Common myeloid progenitor, CD34-positive (primary cell): Measurements from ENCODE around the gene HYAL3.

Experiments used
- CTCF ChIA-PET: fragments of 350-600 bp; sonication (Branson Sonifier 250); formaldehyde crosslinking; loops from one replicate; lab custom pipeline; 2021; ENCODE audit warnings: antibody characterized with exemption; lab: Charles Lee
- POLR2A ChIA-PET: fragments of 350-600 bp; sonication (Branson Sonifier 250); formaldehyde crosslinking; loops from one replicate; lab custom pipeline; 2021; ENCODE audit warnings: antibody characterized with exemption; lab: Charles Lee
- DNase-seq, 3 donors: peaks; one replicate each; pipeline versions ENCODE4 v3.0.0 to v3.0.0-alpha.2; 2013
- H3K27ac ChIP-seq, 2 experiments: 1 replicate in 1 of 2; 2 replicates in 1 of 2; pipeline ENCODE4 v1.7.0; 2013; ENCODE audit warnings: inconsistent platforms in 2 of 2, low read length in 2 of 2, mild to moderate bottlenecking in 2 of 2, low read depth in 1 of 2, moderate library complexity in 1 of 2; ENCODE audit not compliant: severe bottlenecking in 2 of 2, insufficient read depth in 1 of 2, poor library complexity in 1 of 2
- H3K27me3 ChIP-seq, 5 experiments: replicated peaks in 2 of 5; 1 replicate in 3 of 5; 2 replicates in 2 of 5; pipeline versions ENCODE4 v1.6.1 to v1.7.0; 2013; ENCODE audit warnings: low read length in 4 of 5, mild to moderate bottlenecking in 2 of 5, moderate library complexity in 2 of 5, inconsistent platforms in 1 of 5; ENCODE audit not compliant: insufficient read depth in 5 of 5, control insufficient read depth in 4 of 5
- H3K36me3 ChIP-seq, 4 experiments: 1 replicate in 2 of 4; 2 replicates in 2 of 4; pipeline versions ENCODE4 v1.6.1 to v1.7.0; 2013; ENCODE audit warnings: low read length in 3 of 4, control low read depth in 1 of 4, mild to moderate bottlenecking in 1 of 4; ENCODE audit not compliant: control insufficient read depth in 4 of 4, insufficient read depth in 4 of 4
- H3K4me1 ChIP-seq, 4 experiments: 1 replicate in 3 of 4; 2 replicates in 1 of 4; pipeline versions ENCODE4 v1.6.1 to v1.7.1; 2013; ENCODE audit warnings: low read length in 3 of 4, mild to moderate bottlenecking in 3 of 4, control low read depth in 1 of 4, inconsistent platforms in 1 of 4, moderate library complexity in 1 of 4; ENCODE audit not compliant: control insufficient read depth in 4 of 4, insufficient read depth in 4 of 4; ENCODE audit errors: control extremely low read depth in 1 of 4
- H3K4me3 ChIP-seq, 7 experiments: 1 replicate in 4 of 7; 2 replicates in 3 of 7; pipeline versions ENCODE4 v1.5.1 to v1.7.0; 2013; ENCODE audit warnings: mild to moderate bottlenecking in 7 of 7, low read length in 6 of 7, moderate library complexity in 6 of 7, inconsistent platforms in 2 of 7, low read depth in 2 of 7, control low read depth in 1 of 7; ENCODE audit not compliant: insufficient read depth in 4 of 7, control insufficient read depth in 1 of 7; ENCODE audit errors: extremely low read depth in 1 of 7
- H3K9me3 ChIP-seq, 5 experiments: 1 replicate in 4 of 5; 2 replicates in 1 of 5; pipeline versions ENCODE4 v1.6.1 to v1.7.1; 2013; ENCODE audit warnings: low read length in 4 of 5, mild to moderate bottlenecking in 2 of 5, inconsistent platforms in 1 of 5, low read depth in 1 of 5, moderate library complexity in 1 of 5; ENCODE audit not compliant: control insufficient read depth in 4 of 5, insufficient read depth in 2 of 5; ENCODE audit errors: control extremely low read depth in 1 of 5
- WGBS: methylation state at CpG from one replicate; pipeline ENCODE4 v1.1.5; 2013; ENCODE audit not compliant: insufficient coverage; 5-methylcytosine and 5-hydroxymethylcytosine counted together

The HYAL3 gene

GRCh38 chr3:50300681-50301254 is 1.6 kb upstream of the HYAL3 start:
- H3K9me3 ChIP-seq: no peaks in the 10 kb centered on the region
- H3K4me1 ChIP-seq: peaks cover 7 to 34% (median 31%) of the 10 kb centered on the region in 4 experiments
- H3K4me3 ChIP-seq: peak overlapping the region in 1 of 7 experiments; percentile 69
- H3K27me3 ChIP-seq: no peaks in the 10 kb centered on the region
- peaks cover 0 to 18% (median 9%) of the 10 kb centered on the region in 4 experiments for H3K36me3 ChIP-seq
- WGBS: 83% methylated on average over 2 of the region's 6 CpGs
- no peak for DNase-seq
- ChIA-PET POLR2A (no interaction called here), CTCF (interaction anchor here (0.6 to 5.3 kb wide), 3 partner anchors 14 to 23 kb away, joined by 4 to 46 read pairs (median 5); partner anchors contain the start of gene HYAL2)
- H3K27ac ChIP-seq: peak overlapping the region in 1 of 2 experiments; percentile 86

GRCh38 chr3:50299929-50300680 is 900 bp upstream of the HYAL3 start:
- H3K4me1 ChIP-seq: peaks cover 7 to 34% (median 31%) of the 10 kb centered on the region in 4 experiments
- H3K27me3 ChIP-seq: no peaks in the 10 kb centered on the region
- no peaks in the 10 kb centered on the region for H3K9me3 ChIP-seq
- POLR2A ChIA-PET: interaction anchor here (0.7 to 1.0 kb wide), 2 partner anchors 15 to 28 kb away, joined by 3 to 4 read pairs; partner anchors contain the start of gene TUSC2
- DNase-seq: peak; percentile 49 to 85 (median 83)
- H3K36me3 ChIP-seq: peaks cover 0 to 18% (median 9%) of the 10 kb centered on the region in 4 experiments
- CTCF ChIA-PET: interaction anchor here (0.6 to 5.5 kb wide), 11 partner anchors 12 to 462 kb away, joined by 3 to 46 read pairs (median 4); partner anchors contain the start of genes HYAL2, LSMEM2, SEMA3B and TUSC2
- peak overlapping the region; percentile 66 to 86 for H3K27ac ChIP-seq
- H3K4me3 ChIP-seq: peak overlapping the region; percentile 31 to 74 (median 69)
- WGBS: 45% methylated on average over 10 of the region's 12 CpGs

- peak overlapping the region; percentile 66 to 86 for H3K27ac ChIP-seq
- peaks cover 0 to 19% (median 9%) of the 10 kb centered on the region in 4 experiments for H3K36me3 ChIP-seq
- 1% methylated on average over 12 of the region's 12 CpGs for WGBS
- peaks cover 7 to 34% (median 31%) of the 10 kb centered on the region in 4 experiments for H3K4me1 ChIP-seq
- no peaks in the 10 kb centered on the region for H3K9me3 ChIP-seq
- peak overlapping the region; percentile 31 to 74 (median 69) for H3K4me3 ChIP-seq
- POLR2A ChIA-PET: interaction anchor here (0.6 to 1.0 kb wide), 3 partner anchors 16 to 33 kb away, joined by 3 to 4 read pairs (median 4); partner anchors contain the start of gene TUSC2
- CTCF ChIA-PET: interaction anchor here (0.7 to 5.5 kb wide), 11 partner anchors 10 to 462 kb away, joined by 3 to 46 read pairs (median 3); partner anchors contain the start of genes HYAL2, LSMEM2, SEMA3B and TUSC2
- no peak for DNase-seq
- no peaks in the 10 kb centered on the region for H3K27me3 ChIP-seq
Observed at GRCh38 chr3:50299638-50299928, 378 bp upstream of the HYAL3 start.

- 14% methylated on average over 8 of the region's 9 CpGs for WGBS
- H3K9me3 ChIP-seq: no peaks in the 10 kb centered on the region
- peaks cover 7 to 34% (median 32%) of the 10 kb centered on the region in 4 experiments for H3K4me1 ChIP-seq
- H3K4me3 ChIP-seq: peak overlapping the region; percentile 59 to 98 (median 80)
- CTCF ChIA-PET: interaction anchor here (0.8 to 5.5 kb wide), 13 partner anchors 10 to 82 kb away, joined by 3 to 46 read pairs (median 3); partner anchors contain the start of gene HYAL2
- peak overlapping the region; percentile 66 to 86 for H3K27ac ChIP-seq
- POLR2A ChIA-PET: interaction anchor here (1.1 to 1.4 kb wide), 2 partner anchors 30 to 39 kb away, joined by 3 to 5 read pairs; partner anchors contain the start of gene TUSC2
- peaks cover 0 to 22% (median 9%) of the 10 kb centered on the region in 4 experiments for H3K36me3 ChIP-seq
- H3K27me3 ChIP-seq: no peaks in the 10 kb centered on the region
- DNase-seq: peak in 1 of 3 donors; percentile 43
Observed at GRCh38 chr3:50297896-50298725, 1.1 kb downstream of the HYAL3 start.

- H3K27me3 ChIP-seq: no peaks in the 10 kb centered on the region
- peak overlapping the region in 2 of 7 experiments; percentile 83 to 98 for H3K4me3 ChIP-seq
- CTCF ChIA-PET: interaction anchor here (0.6 to 5.5 kb wide), 9 partner anchors 9 to 72 kb away, joined by 3 to 46 read pairs (median 4); partner anchors contain the start of gene HYAL2
- DNase-seq: no peak
- 100% methylated on average over 2 of the region's 2 CpGs for WGBS
- POLR2A ChIA-PET: interaction anchor here (0.7 kb wide), 1 partner anchor 93 kb away, joined by 3 read pairs; no protein-coding TSS in a partner anchor
- H3K36me3 ChIP-seq: peaks cover 0 to 22% (median 9%) of the 10 kb centered on the region in 4 experiments
- peak overlapping the region in 1 of 2 experiments; percentile 86 for H3K27ac ChIP-seq
- peaks cover 7 to 39% (median 39%) of the 10 kb centered on the region in 4 experiments for H3K4me1 ChIP-seq
- no peaks in the 10 kb centered on the region for H3K9me3 ChIP-seq
Observed at GRCh38 chr3:50297384-50297775, 1.8 kb downstream of the HYAL3 start.

GRCh38 chr3:50296721-50297383 is 2.4 kb downstream of the HYAL3 start:
- 99% methylated on average over 17 of the region's 18 CpGs for WGBS

More at GRCh38 chr3:50296721-50297383, 2.4 kb downstream of the HYAL3 start:
- Histone ChIP-seq H3K27ac (no peak overlapping the region), H3K36me3 (peaks cover 0 to 22% (median 9%) of the 10 kb centered on the region in 4 experiments), H3K27me3 (no peaks in the 10 kb centered on the region), H3K4me3 (no peak overlapping the region), H3K9me3 (no peaks in the 10 kb centered on the region), H3K4me1 (peaks cover 7 to 40% (median 39%) of the 10 kb centered on the region in 4 experiments)
- no peak for DNase-seq
- CTCF ChIA-PET: interaction anchor here (0.6 to 5.5 kb wide), 8 partner anchors 8 to 72 kb away, joined by 3 to 46 read pairs (median 4); partner anchors contain the start of gene HYAL2
- POLR2A ChIA-PET: interaction anchor here (0.7 kb wide), 1 partner anchor 92 kb away, joined by 3 read pairs; no protein-coding TSS in a partner anchor
